HCT116 (cell line): ENCODE data around the gene NTNG2. TPM values are rescaled to one million over a fixed set of nuclear protein-coding genes. Genes with fewer than 3 reads are reported as not detected.

Experiments
- ATAC-seq: fragments of 200-7000 bp; cut with Tn5 transposase; 2 replicates; pipeline ENCODE4 v1.9.1; 2020; ENCODE audit warnings: mild to moderate bottlenecking, moderate library complexity
- BruUV-seq: library from RNA; stranded (reverse); fragments of 400-500 nt; replicated peaks from 2 replicates; lab custom pipeline; 2021; lab: Mats Ljungman, UMichigan
- CTCF ChIA-PET: fragments of 300-600 bp; sonication (Branson Sonifier 250); formaldehyde crosslinking; loops from one replicate; lab custom pipeline; 2021; ENCODE audit warnings: antibody characterized with exemption; lab: Charles Lee
- POLR2A ChIA-PET: fragments of 300-600, 350-600 bp; sonication (Branson Sonifier 250); formaldehyde crosslinking; loops from one replicate; lab custom pipeline; 2021; ENCODE audit warnings: antibody characterized with exemption; lab: Charles Lee
- RAD21 ChIA-PET, 2 experiments: fragments of 300-600 bp; sonication (Branson Sonifier 250); formaldehyde crosslinking; loops; one replicate each; lab custom pipeline; 2023; ENCODE audit warnings: low total read pairs in 2 of 2; ENCODE audit not compliant: uncharacterized antibody in 2 of 2, unreplicated experiment in 2 of 2, low non-redundant PET in 1 of 2; lab: Charles Lee
- DNase-seq: peaks from one replicate; pipeline ENCODE4 v3.0.0-alpha.2; 2010; ENCODE audit warnings: low read depth, low spot score
- H2AFZ ChIP-seq: fragments of 200-600 bp; shearing (Covaris generic), sonication (generic); 2 replicates; pipeline ENCODE4 v1.6.1; 2017; ENCODE audit warnings: low read depth, mixed run types, mixed read lengths, antibody characterized with exemption, low read length; ENCODE audit not compliant: poor library complexity, severe bottlenecking
- H3K27ac ChIP-seq: 2 replicates; pipeline ENCODE4 v1.5.1; 2012; ENCODE audit warnings: low read depth, low read length
- H3K27me3 ChIP-seq: fragments of 200-600 bp; sonication (generic); 2 replicates; pipeline ENCODE4 v1.6.1; 2016; ENCODE audit warnings: mixed run types, low read length, mixed read lengths; ENCODE audit not compliant: insufficient read depth
- H3K36me3 ChIP-seq, 2 experiments: fragments of 200-500 bp in 1 of 2; fragments of 200-600 bp in 1 of 2; sonication (Bioruptor generic) in 1 of 2; sonication (generic) in 1 of 2; 2 replicates each; pipeline versions ENCODE4 v1.5.1 to v1.6.1; 2014 to 2016; ENCODE audit warnings: low read length in 2 of 2, inconsistent platforms in 1 of 2, mixed read lengths in 1 of 2, mixed run types in 1 of 2; ENCODE audit not compliant: insufficient read depth in 2 of 2, control insufficient read depth in 1 of 2
- H3K4me1 ChIP-seq, 2 experiments: fragments of 200-600 bp in 1 of 2; sonication (generic) in 1 of 2; 2 replicates each; pipeline versions ENCODE4 v1.5.1 to v1.6.1; 2012 to 2017; ENCODE audit warnings: low read length in 2 of 2, inconsistent platforms in 1 of 2, mild to moderate bottlenecking in 1 of 2, mixed read lengths in 1 of 2, mixed run types in 1 of 2, moderate library complexity in 1 of 2; ENCODE audit not compliant: insufficient read depth in 2 of 2, control insufficient read depth in 1 of 2
- H3K4me2 ChIP-seq: fragments of 200-600 bp; sonication (generic); 2 replicates; pipeline ENCODE4 v1.6.1; 2017; ENCODE audit warnings: mixed run types, low read length, mixed read lengths
- H3K4me3 ChIP-seq, 2 experiments: fragments of 200-600 bp in 1 of 2; sonication (generic) in 1 of 2; replicated peaks in 1 of 2; 2 replicates each; pipeline ENCODE4 v1.5.1; 2011 to 2016; ENCODE audit warnings: low read length in 2 of 2, control low read depth in 1 of 2, low read depth in 1 of 2, mild to moderate bottlenecking in 1 of 2, mixed read lengths in 1 of 2, mixed run types in 1 of 2
- H3K79me2 ChIP-seq: fragments of 200-600 bp; sonication (generic); 2 replicates; pipeline ENCODE4 v1.6.1; 2017; ENCODE audit warnings: mild to moderate bottlenecking, mixed run types, low read length, moderate library complexity, mixed read lengths; ENCODE audit not compliant: insufficient read depth
- H3K9ac ChIP-seq: fragments of 200-600 bp; sonication (generic); 2 replicates; pipeline ENCODE4 v1.6.1; 2016; ENCODE audit warnings: low read length, mixed read lengths
- H3K9me2 ChIP-seq: fragments of 200-600 bp; sonication (generic), shearing (Covaris generic); 2 replicates; pipeline ENCODE4 v1.6.1; 2017; ENCODE audit warnings: mixed run types, mild to moderate bottlenecking, moderate library complexity; ENCODE audit not compliant: insufficient read depth
- H3K9me3 ChIP-seq, 2 experiments: fragments of 200-500 bp in 1 of 2; fragments of 200-600 bp in 1 of 2; sonication (Bioruptor generic) in 1 of 2; sonication (generic) in 1 of 2; 2 replicates each; pipeline ENCODE4 v1.6.1; 2014 to 2017; ENCODE audit warnings: low read length in 2 of 2, mixed read lengths in 2 of 2, inconsistent platforms in 1 of 2, low read depth in 1 of 2, mild to moderate bottlenecking in 1 of 2, mixed run types in 1 of 2, moderate library complexity in 1 of 2; ENCODE audit not compliant: control insufficient read depth in 1 of 2, insufficient read depth in 1 of 2
- H4K20me1 ChIP-seq: fragments of 200-600 bp; sonication (generic), shearing (Covaris generic); 2 replicates; pipeline ENCODE4 v1.6.1; 2017; ENCODE audit warnings: mixed run types, mild to moderate bottlenecking, moderate library complexity; ENCODE audit not compliant: insufficient read depth
- CEBPB ChIP-seq: IDR thresholded peaks from 2 replicates; pipeline ENCODE4 v1.6.1; 2012; ENCODE audit warnings: low read depth
- EZH2 ChIP-seq: fragments of 200-600 bp; sonication (generic); IDR thresholded peaks from 2 replicates; pipeline ENCODE4 v1.6.1; 2017; ENCODE audit warnings: antibody characterized with exemption, mixed run types
- POLR2AphosphoS5 ChIP-seq: IDR thresholded peaks from 2 replicates; pipeline ENCODE4 v1.6.1; 2011; ENCODE audit warnings: mild to moderate bottlenecking, low read depth, low read length, moderate library complexity
- RAD21 ChIP-seq: IDR thresholded peaks from 2 replicates; pipeline ENCODE4 v1.6.1; 2012; ENCODE audit warnings: low read depth, mild to moderate bottlenecking
- SIN3A ChIP-seq: IDR thresholded peaks from 2 replicates; pipeline ENCODE4 v1.6.1; 2012; ENCODE audit warnings: low read depth
- SRF ChIP-seq: IDR thresholded peaks from 2 replicates; pipeline ENCODE4 v1.6.1; 2012; ENCODE audit warnings: low read depth
- YY1 ChIP-seq: IDR thresholded peaks from 2 replicates; pipeline ENCODE4 v1.6.1; 2011; ENCODE audit warnings: low read length, low read depth, moderate library complexity, mild to moderate bottlenecking; ENCODE audit not compliant: insufficient replicate concordance; ENCODE audit errors: extremely low read depth
- ZNF274 ChIP-seq: fragments of 200-500 bp; sonication (Bioruptor generic); IDR thresholded peaks from 2 replicates; pipeline ENCODE4 v1.6.1; 2014; ENCODE audit warnings: mild to moderate bottlenecking, low read depth, low read length, inconsistent platforms
- intact Hi-C: fragments of 100-400 bp; cut with micrococcal nuclease; formaldehyde crosslinking; loops from 2 replicates; pipeline ENCODE4 v1.10.0; 2022
- total RNA-seq: library from RNA; stranded (reverse); gene quantifications from one replicate; pipeline ENCODE4 v1.2.1, GENCODE V29; 2021; ENCODE audit not compliant: unreplicated experiment
- TF ChIP-seq, protein P1 (sequence below): IDR thresholded peaks from 2 replicates; pipeline ENCODE4 v1.6.1; 2012

The NTNG2 gene
- total RNA-seq, 1 experiment from 2014 or later: 2.5 TPM

GRCh38 chr9:132239518-132239917 is 77.7 kb downstream of the NTNG2 start:
- Histone ChIP-seq H2AFZ (no peak overlapping the region), H3K9me2 (no peaks in the 10 kb centered on the region), H3K4me3 (no peak overlapping the region), H3K9me3 (no peaks in the 10 kb centered on the region), H3K27ac (no peak overlapping the region), H3K36me3 (no peaks in the 10 kb centered on the region), H3K4me1 (peaks cover 13 to 39% of the 10 kb centered on the region in 2 experiments), H3K27me3 (no peaks in the 10 kb centered on the region), H3K9ac (no peak overlapping the region), H4K20me1 (no peaks in the 10 kb centered on the region), H3K4me2 (no peak overlapping the region), H3K79me2 (no peaks in the 10 kb centered on the region)
- intact Hi-C loops: no loop called here
- POLR2A ChIA-PET: no interaction called here
- RAD21 ChIA-PET: no interaction called here
- BruUV-seq: no TSS peak
- ATAC-seq (no peak), DNase-seq (no peak)
- TF ChIP-seq CEBPB (no peak), RAD21 (no peak), POLR2AphosphoS5 (no peak), EZH2 (no peak), SIN3A (no peak), SRF (no peak), YY1 (no peak), ZNF274 (no peak)
- TF ChIP-seq, protein P1, sequence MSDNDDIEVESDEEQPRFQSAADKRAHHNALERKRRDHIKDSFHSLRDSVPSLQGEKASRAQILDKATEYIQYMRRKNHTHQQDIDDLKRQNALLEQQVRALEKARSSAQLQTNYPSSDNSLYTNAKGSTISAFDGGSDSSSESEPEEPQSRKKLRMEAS: no peak
- CTCF ChIA-PET: interaction anchor here (1.1 to 7.5 kb wide), 2 partner anchors 23 to 70 kb away, joined by 3 to 154 read pairs; no protein-coding TSS in a partner anchor
